ENCODE data around the gene CMA1.
"Not testable (repeated sequence)": the region's sequence is repeated elsewhere in the genome, so short reads cannot be mapped to it uniquely, and the experiment has no call there.

Gene CMA1

GRCh38 chr14:24504425-24504950, 3.6 kb downstream of the CMA1 start:
- Histone ChIP-seq H3K36me3 (replicated peaks; ENCODE audit: insufficient read depth, low read length) (no peaks in the 10 kb centered on the region), H3K9ac (ENCODE audit: low read length) (no peak overlapping the region), H3K27me3 (replicated peaks; ENCODE audit: insufficient read depth, low read length) (no peaks in the 10 kb centered on the region), H3K27ac (ENCODE audit: low read length) (no peak overlapping the region), H3F3A (ENCODE audit: insufficient read depth, low read length) (no peaks in the 10 kb centered on the region), H3K9me2 (replicated peaks; ENCODE audit: insufficient read depth, low read length) (no peaks in the 10 kb centered on the region), H3K4me3 (ENCODE audit: low read length) (no peak overlapping the region), H3K4me2 (ENCODE audit: low read depth, low read length) (no peak overlapping the region), H2AFZ (ENCODE audit: low read length) (no peak overlapping the region), H4K20me1 (ENCODE audit: insufficient read depth, low read length) (no peaks in the 10 kb centered on the region), H3K4me1 (ENCODE audit: low read length) (no peaks in the 10 kb centered on the region), H3K9me3 (replicated peaks; ENCODE audit: insufficient read depth, low read length) (no peaks in the 10 kb centered on the region), H3K79me2 (ENCODE audit: low read length) (no peaks in the 10 kb centered on the region)
- DNase-seq: no peak
- TF ChIP-seq CTCF (IDR thresholded peaks at IDR 0.05; ENCODE audit: low read length): no peak
- no peak for TF ChIP-seq EZH2phosphoT487 (IDR thresholded peaks at IDR 0.05; ENCODE audit: low read length)
- no peak for TF ChIP-seq EZH2 (optimal IDR thresholded peaks at IDR 0.05; ENCODE audit: low read depth, low read length)

DNA sequence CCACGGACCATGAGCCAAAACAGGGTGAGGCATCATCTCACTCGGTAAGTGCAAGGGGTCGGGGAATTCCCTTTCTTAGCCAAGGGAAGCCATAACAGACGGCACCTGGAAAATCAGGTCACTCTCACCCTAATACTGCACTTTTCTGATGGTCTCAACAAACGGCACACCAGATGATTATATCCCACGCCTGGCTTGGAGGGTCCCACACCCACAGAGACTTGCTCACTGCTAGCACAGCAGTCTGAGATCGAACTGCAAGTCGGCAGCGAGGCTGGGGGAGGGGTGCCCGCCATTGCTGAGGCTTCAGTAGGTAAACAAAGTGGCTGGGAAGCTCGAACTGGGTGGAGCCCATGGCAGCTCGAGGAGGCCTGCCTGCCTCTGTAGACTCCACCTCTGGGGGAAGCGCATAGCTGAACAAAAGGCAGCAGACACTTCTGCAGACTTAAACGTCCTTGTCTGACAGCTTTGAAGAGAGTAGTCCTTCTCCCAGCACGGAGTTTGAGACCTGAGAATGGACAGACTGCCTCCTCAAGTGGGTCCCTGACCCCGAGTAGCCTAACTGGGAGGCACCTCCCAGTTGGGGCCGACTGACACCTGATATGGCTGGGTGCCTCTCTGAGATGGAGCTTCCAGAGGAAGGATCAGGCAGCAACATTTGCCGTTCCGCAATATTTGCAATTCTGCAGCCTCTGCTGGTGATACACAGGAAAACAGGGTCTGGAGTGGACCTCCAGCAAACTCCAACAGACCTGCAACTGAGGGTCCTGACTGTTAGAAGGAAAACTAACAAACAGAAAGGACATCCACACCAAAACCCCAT, 16.3 kb downstream of the CMA1 start:
- not testable (repeated sequence) for H3K27me3 ChIP-seq (replicated peaks; ENCODE audit: insufficient read depth, low read length); H3K4me1 ChIP-seq (ENCODE audit: low read length); H3K9ac ChIP-seq (ENCODE audit: low read length); H4K20me1 ChIP-seq (ENCODE audit: insufficient read depth, low read length); DNase-seq; H3K9me3 ChIP-seq (replicated peaks; ENCODE audit: insufficient read depth, low read length); H3K36me3 ChIP-seq (replicated peaks; ENCODE audit: insufficient read depth, low read length); H2AFZ ChIP-seq (ENCODE audit: low read length); H3K4me3 ChIP-seq (ENCODE audit: low read length); H3F3A ChIP-seq (ENCODE audit: insufficient read depth, low read length); H3K79me2 ChIP-seq (ENCODE audit: low read length); H3K9me2 ChIP-seq (replicated peaks; ENCODE audit: insufficient read depth, low read length); H3K27ac ChIP-seq (ENCODE audit: low read length); H3K4me2 ChIP-seq (ENCODE audit: low read depth, low read length)

DNA sequence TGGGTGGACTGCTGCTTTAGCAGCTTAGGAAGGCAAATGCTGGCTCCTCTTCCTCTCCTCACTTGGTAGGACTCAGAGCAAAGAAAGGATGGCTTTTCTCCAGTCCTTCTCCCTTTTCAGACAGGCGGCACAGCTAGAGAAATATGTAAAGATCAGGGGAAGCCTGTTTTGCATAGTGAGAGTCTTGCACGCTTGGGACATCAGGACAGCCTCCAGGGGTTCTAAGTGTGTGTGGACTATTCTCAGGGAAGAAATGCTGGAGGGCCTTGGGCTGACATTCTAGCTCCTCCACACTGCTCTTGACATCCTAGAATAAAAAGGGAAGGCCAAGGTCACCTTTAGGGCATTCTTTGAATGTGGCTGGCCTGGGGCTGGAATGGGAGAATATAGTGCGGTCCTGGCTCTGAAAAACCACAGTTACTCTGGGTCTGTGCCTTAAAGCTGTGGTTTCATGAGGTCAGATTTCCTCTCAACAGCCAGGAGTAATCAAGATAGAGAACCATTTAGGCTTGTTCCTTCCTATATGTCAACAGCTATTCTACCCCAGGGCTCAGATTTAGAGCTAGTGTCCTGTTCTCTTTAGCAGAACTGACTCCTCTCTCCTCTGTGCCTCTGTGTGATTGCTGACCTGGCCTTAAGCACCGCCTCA, 24.3 kb downstream of the CMA1 start:
- no peaks in the 10 kb centered on the region for H3K4me1 ChIP-seq (ENCODE audit: low read length)
- H3K27ac ChIP-seq (ENCODE audit: low read length): no peak overlapping the region
- H3K27me3 ChIP-seq (replicated peaks; ENCODE audit: insufficient read depth, low read length): no peaks in the 10 kb centered on the region
- H3K4me2 ChIP-seq (ENCODE audit: low read depth, low read length): no peak overlapping the region
- H3K9me2 ChIP-seq (replicated peaks; ENCODE audit: insufficient read depth, low read length): no peaks in the 10 kb centered on the region
- DNase-seq: no peak
- TF ChIP-seq CTCF (IDR thresholded peaks at IDR 0.05; ENCODE audit: low read length): no peak
- no peak for TF ChIP-seq EZH2 (optimal IDR thresholded peaks at IDR 0.05; ENCODE audit: low read depth, low read length)
- no peak for TF ChIP-seq EZH2phosphoT487 (IDR thresholded peaks at IDR 0.05; ENCODE audit: low read length)
- H3F3A ChIP-seq (ENCODE audit: insufficient read depth, low read length): no peaks in the 10 kb centered on the region
- no peaks in the 10 kb centered on the region for H3K9me3 ChIP-seq (replicated peaks; ENCODE audit: insufficient read depth, low read length)
- H3K9ac ChIP-seq (ENCODE audit: low read length): no peak overlapping the region
- no peaks in the 10 kb centered on the region for H3K36me3 ChIP-seq (replicated peaks; ENCODE audit: insufficient read depth, low read length)
- no peaks in the 10 kb centered on the region for H3K79me2 ChIP-seq (ENCODE audit: low read length)
- no peaks in the 10 kb centered on the region for H4K20me1 ChIP-seq (ENCODE audit: insufficient read depth, low read length)
- no peak overlapping the region for H3K4me3 ChIP-seq (ENCODE audit: low read length)
- no peak overlapping the region for H2AFZ ChIP-seq (ENCODE audit: low read length)

GRCh38 chr14:24482699-24483303, 25.3 kb downstream of the CMA1 start:
- H2AFZ ChIP-seq (ENCODE audit: low read length); H3K27me3 ChIP-seq (replicated peaks; ENCODE audit: insufficient read depth, low read length); H3K4me2 ChIP-seq (ENCODE audit: low read depth, low read length); H3K4me3 ChIP-seq (ENCODE audit: low read length); DNase-seq; H3K36me3 ChIP-seq (replicated peaks; ENCODE audit: insufficient read depth, low read length); H3K9ac ChIP-seq (ENCODE audit: low read length); H3K79me2 ChIP-seq (ENCODE audit: low read length); H4K20me1 ChIP-seq (ENCODE audit: insufficient read depth, low read length); H3F3A ChIP-seq (ENCODE audit: insufficient read depth, low read length); H3K9me3 ChIP-seq (replicated peaks; ENCODE audit: insufficient read depth, low read length); H3K9me2 ChIP-seq (replicated peaks; ENCODE audit: insufficient read depth, low read length); H3K27ac ChIP-seq (ENCODE audit: low read length); H3K4me1 ChIP-seq (ENCODE audit: low read length): not testable (repeated sequence)
